Vagina (tissue), 2 donors: Measurements from ENCODE around the gene CHMP2A. TPM values are rescaled to one million over a fixed set of nuclear protein-coding genes. Genes with fewer than 3 reads are reported as not detected.

Experiments
- DNase-seq, 2 donors: peaks; one replicate each; pipeline ENCODE4 v3.0.0-alpha.2; 2017; ENCODE audit errors: extremely low spot score in 2 of 2
- H3K27ac ChIP-seq: fragments of 200-600 bp; sonication (generic); one replicate; pipeline ENCODE4 v1.5.1; 2019
- H3K27me3 ChIP-seq: fragments of 200-600 bp; sonication (generic); one replicate; pipeline ENCODE4 v1.5.1; 2019
- H3K36me3 ChIP-seq, 2 donors: fragments of 200-600 bp; sonication (generic); one replicate each; pipeline ENCODE4 v1.5.1; 2017 to 2019
- H3K4me1 ChIP-seq: fragments of 200-600 bp; sonication (generic); one replicate; pipeline ENCODE4 v1.5.1; 2019
- H3K4me3 ChIP-seq, 2 donors: fragments of 200-600 bp; sonication (generic); 1 replicate in 1 of 2; 2 replicates in 1 of 2; pipeline ENCODE4 v1.5.1; 2016 to 2019
- H3K9me3 ChIP-seq: fragments of 200-600 bp; sonication (generic); one replicate; pipeline ENCODE4 v1.5.1; 2019
- POLR2A ChIP-seq, 2 donors: fragments of 450-650 bp; IDR thresholded peaks; one replicate each; pipeline ENCODE4 v1.6.1; 2017; ENCODE audit warnings: antibody characterized with exemption in 2 of 2, mild to moderate bottlenecking in 2 of 2, moderate library complexity in 2 of 2
- POLR2AphosphoS5 ChIP-seq, 2 donors: sonication (generic); formaldehyde crosslinking; IDR thresholded peaks; one replicate each; pipeline ENCODE4 v1.9.0; 2017; ENCODE audit warnings: antibody characterized with exemption in 2 of 2, mild to moderate bottlenecking in 2 of 2, low read depth in 1 of 2; ENCODE audit not compliant: insufficient read depth in 1 of 2
- intact Hi-C: fragments of 100-400 bp; cut with DNase I; formaldehyde crosslinking; loops from one replicate; pipeline ENCODE4 v1.15.1; 2023
- total RNA-seq: library from RNA; depleted of rRNA; stranded (reverse); fragments of >200 nt; gene quantifications from one replicate; pipeline ENCODE4 v1.2.3, GENCODE V29; 2016
- TF ChIP-seq, protein P1 (sequence below), 3 experiments: fragments of 450-650 bp in 2 of 3; fragments of 200-600 bp in 1 of 3; sonication (generic) in 1 of 3; IDR thresholded peaks; one replicate each; pipeline ENCODE4 v1.5.1; 2017 to 2019; ENCODE audit warnings: antibody characterized with exemption in 3 of 3, mild to moderate bottlenecking in 2 of 3, moderate library complexity in 2 of 3

CHMP2A gene
- total RNA-seq: 76.4 TPM

DNA sequence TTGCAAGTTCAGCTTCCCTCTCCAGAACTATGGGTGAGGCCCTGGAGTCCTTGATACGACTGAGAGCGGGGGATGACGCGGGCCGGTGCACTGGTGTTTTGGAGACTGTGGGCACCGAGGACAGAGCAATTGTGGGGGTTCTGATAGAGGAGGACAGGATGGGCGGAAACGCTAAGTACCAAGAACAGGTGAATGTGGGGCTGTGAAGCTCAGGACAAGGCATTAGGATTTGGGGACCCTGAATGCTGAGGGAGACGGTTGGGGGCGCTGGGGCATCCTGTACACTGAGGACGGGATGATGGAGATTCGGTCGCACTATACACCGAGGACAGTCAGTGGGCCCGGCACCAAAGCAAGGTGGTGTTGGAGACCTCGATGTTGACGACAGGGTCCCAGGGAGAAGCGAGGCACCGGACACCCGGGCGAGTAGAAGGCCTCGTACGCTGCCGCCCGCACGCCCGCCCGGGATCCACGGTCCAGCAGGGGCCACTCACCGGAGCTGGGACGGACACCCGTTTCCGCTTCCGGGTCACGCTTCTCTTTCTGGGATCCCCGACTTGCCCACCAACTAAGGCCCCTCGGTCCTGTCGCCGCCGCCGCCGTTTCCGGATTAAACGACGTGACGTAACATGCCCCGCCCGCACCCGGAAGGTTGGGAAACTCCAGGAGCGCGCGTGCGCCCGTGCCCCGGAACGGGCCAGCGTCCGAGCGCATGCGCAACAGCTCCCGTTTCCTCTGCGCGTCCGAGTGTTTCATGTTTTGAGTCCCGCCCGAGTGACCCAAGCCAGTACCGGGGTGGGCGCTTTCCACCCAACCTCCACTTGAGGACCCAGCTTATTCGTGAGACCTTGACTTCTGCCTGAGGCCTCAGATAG is at the start of gene CHMP2A:
Gene CHMP2A (minus strand): TSS at position 612 of the 875 bp plus-strand sequence. CDS start 893 bp downstream, outside the sequence.
- peak; percentile 97 to 98 for DNase-seq
- Histone ChIP-seq H3K9me3 (no peaks in the 10 kb centered on the region), H3K36me3 (peaks cover 0 to 40% of the 10 kb centered on the region in 2 donors), H3K4me1 (peaks cover 47% of the 10 kb centered on the region), H3K27ac (peak within 1 kb of the TSS; percentile 96), H3K27me3 (no peaks in the 10 kb centered on the region), H3K4me3 (peak within 1 kb of the TSS; percentile 71 to 73)
- TF ChIP-seq POLR2AphosphoS5 (IDR thresholded peaks at IDR 0.05; ENCODE audit: insufficient read depth in 1 of 2, low read depth in 1 of 2) (peak; percentile 92 to 97), POLR2A (IDR thresholded peaks at IDR 0.05) (peak in 1 of 2 donors; percentile 47)
- TF ChIP-seq, protein P1, sequence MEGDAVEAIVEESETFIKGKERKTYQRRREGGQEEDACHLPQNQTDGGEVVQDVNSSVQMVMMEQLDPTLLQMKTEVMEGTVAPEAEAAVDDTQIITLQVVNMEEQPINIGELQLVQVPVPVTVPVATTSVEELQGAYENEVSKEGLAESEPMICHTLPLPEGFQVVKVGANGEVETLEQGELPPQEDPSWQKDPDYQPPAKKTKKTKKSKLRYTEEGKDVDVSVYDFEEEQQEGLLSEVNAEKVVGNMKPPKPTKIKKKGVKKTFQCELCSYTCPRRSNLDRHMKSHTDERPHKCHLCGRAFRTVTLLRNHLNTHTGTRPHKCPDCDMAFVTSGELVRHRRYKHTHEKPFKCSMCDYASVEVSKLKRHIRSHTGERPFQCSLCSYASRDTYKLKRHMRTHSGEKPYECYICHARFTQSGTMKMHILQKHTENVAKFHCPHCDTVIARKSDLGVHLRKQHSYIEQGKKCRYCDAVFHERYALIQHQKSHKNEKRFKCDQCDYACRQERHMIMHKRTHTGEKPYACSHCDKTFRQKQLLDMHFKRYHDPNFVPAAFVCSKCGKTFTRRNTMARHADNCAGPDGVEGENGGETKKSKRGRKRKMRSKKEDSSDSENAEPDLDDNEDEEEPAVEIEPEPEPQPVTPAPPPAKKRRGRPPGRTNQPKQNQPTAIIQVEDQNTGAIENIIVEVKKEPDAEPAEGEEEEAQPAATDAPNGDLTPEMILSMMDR (IDR thresholded peaks at IDR 0.05): no peak
- intact Hi-C loops: no loop called here

GRCh38 chr19:58586133-58586765 is 31.3 kb upstream of the CHMP2A start:
- TF ChIP-seq POLR2AphosphoS5 (IDR thresholded peaks at IDR 0.05; ENCODE audit: insufficient read depth in 1 of 2, low read depth in 1 of 2) (no peak), POLR2A (IDR thresholded peaks at IDR 0.05) (no peak)
- TF ChIP-seq, protein P1 (IDR thresholded peaks at IDR 0.05): no peak
- no peak overlapping the region for H3K4me3 ChIP-seq
- no peak overlapping the region for H3K27ac ChIP-seq
- no peak for DNase-seq
- no peaks in the 10 kb centered on the region for H3K4me1 ChIP-seq
- peaks cover 0 to 25% of the 10 kb centered on the region in 2 donors for H3K36me3 ChIP-seq
- intact Hi-C loops: no loop called here
- H3K27me3 ChIP-seq: no peaks in the 10 kb centered on the region
- no peaks in the 10 kb centered on the region for H3K9me3 ChIP-seq

DNA sequence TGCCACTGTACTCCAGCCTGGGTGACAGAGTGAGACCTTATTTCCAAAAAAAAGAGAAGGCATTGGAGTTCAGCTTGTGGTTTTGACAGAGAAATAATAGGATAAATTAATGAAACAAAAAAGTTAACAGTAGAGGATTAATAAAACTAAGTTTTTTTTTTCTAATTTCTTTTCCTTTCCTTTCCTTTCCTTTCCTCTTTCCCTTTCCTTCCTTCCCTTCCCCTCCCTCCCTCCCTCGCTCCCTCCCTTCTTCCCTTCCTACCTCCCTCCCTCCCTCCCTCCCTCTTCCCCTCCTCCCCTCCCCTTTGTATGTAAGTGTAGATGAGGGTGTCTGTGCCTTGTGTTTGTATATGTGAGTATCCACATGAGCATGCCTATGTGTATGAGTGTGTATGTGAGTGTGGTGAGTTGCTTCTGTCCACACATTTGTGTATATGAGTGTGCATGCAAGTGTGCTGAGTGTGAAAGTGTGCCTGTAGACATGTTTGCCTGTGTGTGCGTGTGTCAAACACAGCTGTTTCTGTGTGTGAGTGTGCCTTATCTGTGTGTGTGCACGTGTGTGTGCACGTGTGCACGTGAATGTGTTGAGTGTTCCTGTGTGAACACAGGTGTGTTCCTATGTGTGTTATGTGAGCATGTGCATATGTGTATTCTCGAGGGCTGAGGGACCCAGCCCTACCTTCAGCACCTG is 30.7 kb upstream of the CHMP2A start:
- Histone ChIP-seq H3K9me3 (no peaks in the 10 kb centered on the region), H3K27me3 (no peaks in the 10 kb centered on the region), H3K27ac (no peak overlapping the region), H3K4me1 (no peaks in the 10 kb centered on the region), H3K4me3 (no peak overlapping the region), H3K36me3 (peaks cover 0 to 25% of the 10 kb centered on the region in 2 donors)
- intact Hi-C loops: no loop called here
- no peak for TF ChIP-seq POLR2A (IDR thresholded peaks at IDR 0.05)
- TF ChIP-seq, protein P1 (IDR thresholded peaks at IDR 0.05): no peak
- TF ChIP-seq POLR2AphosphoS5 (IDR thresholded peaks at IDR 0.05; ENCODE audit: insufficient read depth in 1 of 2, low read depth in 1 of 2): no peak
- DNase-seq: no peak

- Histone ChIP-seq H3K36me3 (peaks cover 0 to 25% of the 10 kb centered on the region in 2 donors), H3K27ac (no peak overlapping the region), H3K4me3 (no peak overlapping the region), H3K9me3 (no peaks in the 10 kb centered on the region), H3K27me3 (no peaks in the 10 kb centered on the region), H3K4me1 (no peaks in the 10 kb centered on the region)
- no peak for TF ChIP-seq POLR2AphosphoS5 (IDR thresholded peaks at IDR 0.05; ENCODE audit: insufficient read depth in 1 of 2, low read depth in 1 of 2)
- TF ChIP-seq, protein P1 (IDR thresholded peaks at IDR 0.05): no peak
- no peak for TF ChIP-seq POLR2A (IDR thresholded peaks at IDR 0.05)
- DNase-seq: no peak
- intact Hi-C loops: no loop called here
Observed at GRCh38 chr19:58584498-58585441, 29.9 kb upstream of the CHMP2A start.
